Stomach (tissue), 9 donors: Measurements from ENCODE around the gene CREM. TPM values are rescaled to one million over a fixed set of nuclear protein-coding genes. Genes with fewer than 3 reads are reported as not detected.

Source experiments
- DNase-seq, 2 donors: peaks; one replicate each; pipeline versions ENCODE4 v3.0.0 to v3.0.0-alpha.2; 2013 to 2019
- H3K27ac ChIP-seq, 5 donors: fragments of 200-600 bp in 4 of 5; sonication (generic) in 4 of 5; one replicate each; pipeline ENCODE4 v1.5.1; 2013 to 2019; ENCODE audit warnings: mild to moderate bottlenecking in 1 of 5, moderate library complexity in 1 of 5
- H3K27me3 ChIP-seq, 3 donors: fragments of 200-600 bp; sonication (generic); one replicate each; pipeline ENCODE4 v1.5.1; 2017 to 2019; ENCODE audit warnings: mixed run types in 1 of 3
- H3K36me3 ChIP-seq, 4 donors: fragments of 200-600 bp; sonication (generic); 1 replicate in 3 of 4; 2 replicates in 1 of 4; pipeline ENCODE4 v1.5.1; 2016 to 2019
- H3K4me1 ChIP-seq, 4 donors: fragments of 200-600 bp; sonication (generic); one replicate each; pipeline ENCODE4 v1.5.1; 2016 to 2019
- H3K4me3 ChIP-seq, 4 donors: fragments of 200-600 bp; sonication (generic) in 3 of 4; one replicate each; pipeline ENCODE4 v1.5.1; 2016 to 2019; ENCODE audit warnings: mild to moderate bottlenecking in 1 of 4
- H3K9me3 ChIP-seq, 4 donors: fragments of 200-600 bp; sonication (generic); one replicate each; pipeline ENCODE4 v1.5.1; 2016 to 2019
- CTCF ChIP-seq, 7 experiments: fragments of 450-650 bp in 4 of 7; fragments of 200-600 bp in 3 of 7; sonication (generic) in 3 of 7; IDR thresholded peaks; one replicate each; pipeline ENCODE4 v1.5.1; 2016 to 2019; ENCODE audit warnings: antibody characterized with exemption in 7 of 7, control low read depth in 2 of 7, mild to moderate bottlenecking in 1 of 7
- EP300 ChIP-seq: sonication (generic); formaldehyde crosslinking; IDR thresholded peaks from one replicate; pipeline ENCODE4 v1.6.1; 2017; ENCODE audit warnings: antibody characterized with exemption
- POLR2A ChIP-seq, 4 donors: fragments of 450-650 bp; IDR thresholded peaks; one replicate each; pipeline ENCODE4 v1.6.1; 2016; ENCODE audit warnings: antibody characterized with exemption in 4 of 4, control low read depth in 2 of 4, mild to moderate bottlenecking in 1 of 4, moderate library complexity in 1 of 4
- POLR2AphosphoS5 ChIP-seq, 3 donors: sonication (generic); formaldehyde crosslinking; IDR thresholded peaks; one replicate each; pipeline ENCODE4 v1.6.1; 2016; ENCODE audit warnings: antibody characterized with exemption in 3 of 3
- WGBS, 5 donors: extraction: QIAGEN DNeasy Blood & Tissue Kit in 3 of 5; methylation state at CpG; one replicate each; pipeline versions ENCODE4 v1.1.5 to v1.1.7; 2013 to 2018; 5-methylcytosine and 5-hydroxymethylcytosine counted together
- intact Hi-C: fragments of 100-400 bp; cut with DNase I; formaldehyde crosslinking; loops from one replicate; pipeline ENCODE4 v1.15.1; 2023; ENCODE audit warnings: low total_unique reads
- polyA plus RNA-seq, 3 donors: library from polyadenylated mRNA; stranded (reverse); fragments of 200-250 nt; gene quantifications; one replicate each; pipeline ENCODE4 v1.2.3, GENCODE V29; 2013
- total RNA-seq, 5 donors: library from RNA; depleted of rRNA; stranded (reverse); fragments of >200 nt; gene quantifications; one replicate each; pipeline versions ENCODE4 v1.1.0 to v1.2.3, GENCODE V29; 2014 to 2016
- donor health status: healthy with polysubstance abuse.
- donor health status: Bipolar disorder and iron deficiency.
- donor health status: healthy.

Gene CREM
- total and polyA plus RNA-seq, 8 donors, result 9.6 to 67.8 (median 32.7) TPM

GRCh38 chr10:35210961-35211360 is 84.3 kb downstream of the CREM start:
- H3K4me3 ChIP-seq, result no peak overlapping the region
- no peaks in the 10 kb centered on the region for H3K9me3 ChIP-seq
- H3K27me3 ChIP-seq, result no peaks in the 10 kb centered on the region
- H3K36me3 ChIP-seq, result peaks cover 0 to 22% (median 18%) of the 10 kb centered on the region in 4 donors
- 70 to 80% (median 76%) methylated on average over 6 of the region's 6 CpGs for WGBS, 5 donors
- no peak for DNase-seq
- no peak overlapping the region for H3K27ac ChIP-seq
- TF ChIP-seq EP300, result no peak
- no peak for TF ChIP-seq POLR2AphosphoS5 (IDR thresholded peaks at IDR 0.05)
- no peak for TF ChIP-seq CTCF (IDR thresholded peaks at IDR 0.05)
- no peak for TF ChIP-seq POLR2A (IDR thresholded peaks at IDR 0.05)
- intact Hi-C loops, result no loop called here
- peaks cover 0 to 10% (median 3%) of the 10 kb centered on the region in 4 donors for H3K4me1 ChIP-seq

DNA sequence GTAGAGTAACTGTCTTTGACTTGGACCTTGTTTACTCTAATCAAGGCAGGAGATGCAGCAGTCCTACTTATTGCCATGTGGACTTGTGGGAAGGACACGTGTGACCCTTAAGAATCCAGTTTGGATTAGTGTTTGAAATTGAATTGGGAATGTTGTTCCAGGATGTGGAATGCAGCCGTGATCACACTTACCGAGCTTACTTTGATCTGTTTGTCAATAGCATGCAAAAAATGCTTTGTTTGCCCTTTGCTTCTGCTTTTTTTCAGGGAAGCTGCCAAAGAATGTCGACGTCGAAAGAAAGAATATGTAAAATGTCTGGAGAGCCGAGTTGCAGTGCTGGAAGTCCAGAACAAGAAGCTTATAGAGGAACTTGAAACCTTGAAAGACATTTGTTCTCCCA is 84.7 kb downstream of the CREM start:
- intact Hi-C loops, result no loop called here
- H3K4me1 ChIP-seq, result peaks cover 0 to 10% (median 4%) of the 10 kb centered on the region in 4 donors
- H3K4me3 ChIP-seq, result no peak overlapping the region
- TF ChIP-seq POLR2AphosphoS5 (IDR thresholded peaks at IDR 0.05) (no peak), POLR2A (IDR thresholded peaks at IDR 0.05) (no peak), CTCF (IDR thresholded peaks at IDR 0.05) (no peak), EP300 (no peak)
- no peak for DNase-seq
- H3K9me3 ChIP-seq, result no peaks in the 10 kb centered on the region
- H3K36me3 ChIP-seq, result peaks cover 0 to 22% (median 18%) of the 10 kb centered on the region in 4 donors
- no peak overlapping the region for H3K27ac ChIP-seq
- H3K27me3 ChIP-seq, result no peaks in the 10 kb centered on the region
- WGBS, 5 donors, result 51 to 70% (median 62%) methylated on average over 7 of the region's 7 CpGs

DNA sequence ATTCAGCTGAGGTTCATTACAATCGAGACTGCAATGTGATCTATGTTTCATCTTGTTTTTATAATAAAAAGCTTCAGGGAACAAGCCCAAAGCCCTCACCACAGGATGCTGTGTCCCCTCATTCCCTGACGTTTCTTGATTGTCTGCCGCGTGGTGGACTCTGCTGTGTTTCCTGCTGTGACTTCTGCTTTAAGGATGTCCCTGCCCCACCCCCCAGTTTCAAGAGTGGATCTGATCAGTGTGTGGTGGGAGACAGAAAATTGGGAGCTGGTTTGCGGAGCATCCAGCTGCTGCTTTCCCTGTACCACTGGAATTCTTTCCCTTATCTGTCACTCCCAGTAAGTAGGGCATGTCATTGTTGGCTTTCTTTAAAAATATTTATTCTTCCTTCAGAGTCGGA is 86.2 kb downstream of the CREM start:
- Histone ChIP-seq H3K4me1 (peaks cover 0 to 18% (median 5%) of the 10 kb centered on the region in 4 donors), H3K4me3 (no peak overlapping the region), H3K9me3 (no peaks in the 10 kb centered on the region), H3K36me3 (peaks cover 0 to 14% (median 11%) of the 10 kb centered on the region in 4 donors), H3K27ac (no peak overlapping the region), H3K27me3 (no peaks in the 10 kb centered on the region)
- 50 to 68% (median 61%) methylated on average over 6 of the region's 6 CpGs for WGBS, 5 donors
- DNase-seq, result no peak
- no peak for TF ChIP-seq CTCF (IDR thresholded peaks at IDR 0.05)
- no peak for TF ChIP-seq POLR2A (IDR thresholded peaks at IDR 0.05)
- no peak for TF ChIP-seq EP300
- TF ChIP-seq POLR2AphosphoS5 (IDR thresholded peaks at IDR 0.05), result no peak
- intact Hi-C loops, result no loop called here

- 92 to 95% (median 94%) methylated on average over 7 of the region's 7 CpGs for WGBS, 5 donors
- intact Hi-C loops, result no loop called here
- DNase-seq, result no peak
- H3K4me1 ChIP-seq, result peaks cover 0 to 26% (median 9%) of the 10 kb centered on the region in 4 donors
- H3K27ac ChIP-seq, result no peak overlapping the region
- TF ChIP-seq EP300 (no peak), CTCF (IDR thresholded peaks at IDR 0.05) (no peak), POLR2A (IDR thresholded peaks at IDR 0.05) (no peak), POLR2AphosphoS5 (IDR thresholded peaks at IDR 0.05) (no peak)
- H3K36me3 ChIP-seq, result peaks cover 0 to 14% (median 8%) of the 10 kb centered on the region in 4 donors
- H3K27me3 ChIP-seq, result no peaks in the 10 kb centered on the region
- H3K9me3 ChIP-seq, result no peaks in the 10 kb centered on the region
- no peak overlapping the region for H3K4me3 ChIP-seq
Observed at GRCh38 chr10:35213699-35214098, 87.1 kb downstream of the CREM start.
